H7 (cell line): ENCODE measurements around the gene CDK1. TPM values are rescaled to one million over a fixed set of nuclear protein-coding genes. Genes with fewer than 3 reads are reported as not detected.
"Not testable (repeated sequence)": the region's sequence is repeated elsewhere in the genome, so short reads cannot be mapped to it uniquely, and the experiment has no call there.

Experiments used
- DNase-seq: peaks from one replicate; pipeline ENCODE4 v3.0.0; 2012
- H3K27me3 ChIP-seq: 2 replicates; pipeline ENCODE4 v1.6.0; 2011; ENCODE audit warnings: mild to moderate bottlenecking, low read length; ENCODE audit not compliant: control insufficient read depth, insufficient read depth
- H3K36me3 ChIP-seq: replicated peaks from 2 replicates; pipeline ENCODE4 v1.5.1; 2011; ENCODE audit warnings: low read length; ENCODE audit not compliant: control insufficient read depth, insufficient read depth
- H3K4me3 ChIP-seq: 2 replicates; pipeline ENCODE4 v1.5.1; 2011; ENCODE audit warnings: low read depth, mild to moderate bottlenecking, control low read depth, low read length, moderate library complexity; ENCODE audit not compliant: insufficient read depth
- total RNA-seq: library from RNA; depleted of rRNA; stranded (reverse); fragments of >200 nt; shearing (Covaris generic); gene quantifications from 2 replicates; pipeline ENCODE4 v1.2.3, GENCODE V29; 2014

CDK1 gene
- total RNA-seq, 1 experiment from 2014 or later = 187 TPM

DNA sequence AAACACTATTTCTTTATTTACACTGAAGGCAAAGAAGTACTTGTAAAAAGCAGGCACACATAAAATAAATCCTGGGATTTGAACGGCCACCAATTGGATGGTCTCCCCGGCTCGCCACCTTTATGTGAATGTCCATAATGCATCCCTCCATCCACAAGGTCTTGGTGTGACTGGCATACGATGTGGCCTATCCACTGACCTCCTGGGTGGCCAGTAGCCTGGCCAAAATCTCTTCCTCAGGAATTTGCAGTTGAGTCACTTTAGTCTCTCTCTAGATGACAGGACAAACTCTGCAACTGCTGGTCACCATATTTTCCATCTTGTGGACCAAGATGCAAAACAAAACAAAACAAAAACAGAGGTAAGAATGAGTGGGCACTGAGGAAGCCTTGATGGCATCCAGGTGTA, 39.1 kb downstream of the CDK1 start:
- H3K4me3 ChIP-seq = no peak overlapping the region
- no peaks in the 10 kb centered on the region for H3K36me3 ChIP-seq
- no peaks in the 10 kb centered on the region for H3K27me3 ChIP-seq
- no peak for DNase-seq

GRCh38 chr10:60818134-60818770, 40.0 kb downstream of the CDK1 start:
- no peaks in the 10 kb centered on the region for H3K27me3 ChIP-seq
- no peak overlapping the region for H3K4me3 ChIP-seq
- DNase-seq = no peak
- H3K36me3 ChIP-seq = no peaks in the 10 kb centered on the region

DNA sequence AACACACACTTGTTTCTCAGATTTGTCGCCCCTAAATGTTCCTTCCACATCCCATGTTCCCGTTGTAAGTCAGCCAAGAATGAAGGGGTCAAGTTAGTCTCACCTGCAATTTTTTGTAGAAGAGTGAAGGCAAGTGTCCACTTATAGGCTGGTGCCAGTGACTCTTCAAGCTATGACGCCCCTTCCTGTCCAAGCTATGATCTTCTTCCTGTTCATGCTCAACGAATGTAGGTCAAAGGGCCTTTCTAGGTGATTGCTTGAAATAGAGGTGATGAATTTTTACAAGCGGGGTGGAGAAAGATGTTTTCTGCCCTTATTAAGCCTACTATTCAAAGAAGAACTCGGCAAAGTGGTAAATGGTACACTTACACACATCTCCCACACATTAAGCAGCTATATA, 41.0 kb downstream of the CDK1 start:
- DNase-seq = no peak
- Histone ChIP-seq H3K4me3 (no peak overlapping the region), H3K36me3 (no peaks in the 10 kb centered on the region), H3K27me3 (no peaks in the 10 kb centered on the region)

DNA sequence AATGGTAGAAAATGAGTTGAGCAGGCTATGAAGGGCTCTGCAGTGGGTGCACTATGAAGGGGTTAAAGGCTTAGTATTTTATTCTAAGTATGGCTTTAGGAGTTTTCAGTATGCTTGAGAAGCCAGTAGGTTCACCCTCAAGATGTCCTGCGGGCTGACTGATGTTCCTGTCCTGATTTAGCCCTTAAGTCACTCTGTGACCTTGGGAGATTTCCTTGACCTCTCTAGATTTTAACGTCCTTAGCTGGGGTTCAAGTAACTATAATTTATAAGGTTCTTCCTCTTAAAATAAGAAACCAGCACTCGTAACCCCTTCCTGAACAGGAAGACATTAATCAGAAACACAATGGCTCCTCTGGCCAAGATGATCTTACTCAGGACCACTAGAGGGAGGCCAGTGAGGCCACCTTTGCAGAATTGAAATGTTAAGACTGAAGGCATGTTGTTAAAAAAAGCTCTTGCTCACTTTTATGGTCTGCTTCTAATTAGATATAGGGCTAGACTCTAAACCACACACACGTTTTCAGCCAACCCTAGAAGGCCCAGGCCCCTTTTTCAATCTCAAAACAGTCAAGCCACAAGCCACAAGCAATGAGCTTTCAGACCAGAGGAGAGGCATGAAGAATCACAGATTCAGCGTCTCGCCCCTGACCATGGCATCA, 41.9 kb downstream of the CDK1 start:
- H3K4me3 ChIP-seq = no peak overlapping the region
- no peaks in the 10 kb centered on the region for H3K36me3 ChIP-seq
- no peaks in the 10 kb centered on the region for H3K27me3 ChIP-seq
- DNase-seq = no peak

DNA sequence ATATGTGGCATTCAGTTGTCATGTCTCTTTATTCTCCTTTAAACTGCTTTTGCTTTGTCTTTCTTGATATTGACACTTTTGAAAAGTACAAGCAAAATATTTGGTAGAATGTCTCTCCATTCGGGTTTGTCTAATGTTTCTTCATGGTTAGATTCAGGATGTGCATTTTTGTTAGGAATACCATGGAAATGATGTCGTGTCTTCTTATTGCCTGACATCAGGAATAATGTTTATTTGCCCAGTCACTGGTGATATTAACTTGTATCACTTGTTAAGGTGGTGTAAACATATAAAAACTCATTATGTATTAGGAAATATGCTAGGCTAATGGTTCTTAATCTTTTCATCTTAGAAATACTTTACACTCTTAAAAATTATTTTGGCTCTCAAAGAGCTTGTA, 43.4 kb downstream of the CDK1 start:
- Histone ChIP-seq H3K36me3 (no peaks in the 10 kb centered on the region), H3K27me3 (no peaks in the 10 kb centered on the region), H3K4me3 (no peak overlapping the region)
- no peak for DNase-seq

DNA sequence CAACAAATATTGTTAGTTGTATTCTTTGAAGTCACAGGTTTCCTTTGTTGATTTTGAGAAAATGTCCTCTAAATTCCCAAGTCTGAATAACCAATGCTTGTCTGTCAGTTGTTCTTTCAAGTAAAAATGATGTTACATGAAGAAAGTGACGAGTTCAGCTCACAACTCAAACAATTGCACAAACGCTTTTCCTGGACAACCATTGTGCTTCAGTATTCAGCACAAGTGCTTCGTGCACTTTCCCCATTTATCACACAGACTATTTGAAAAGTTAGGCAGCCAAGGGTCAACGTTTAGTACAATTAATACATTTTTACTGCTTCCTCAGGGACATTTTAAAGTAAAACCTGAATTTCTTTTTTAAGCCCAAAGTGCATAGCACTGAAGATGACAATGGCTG, 44.5 kb downstream of the CDK1 start:
- H3K4me3 ChIP-seq = no peak overlapping the region
- DNase-seq = no peak
- no peaks in the 10 kb centered on the region for H3K36me3 ChIP-seq
- no peaks in the 10 kb centered on the region for H3K27me3 ChIP-seq

DNA sequence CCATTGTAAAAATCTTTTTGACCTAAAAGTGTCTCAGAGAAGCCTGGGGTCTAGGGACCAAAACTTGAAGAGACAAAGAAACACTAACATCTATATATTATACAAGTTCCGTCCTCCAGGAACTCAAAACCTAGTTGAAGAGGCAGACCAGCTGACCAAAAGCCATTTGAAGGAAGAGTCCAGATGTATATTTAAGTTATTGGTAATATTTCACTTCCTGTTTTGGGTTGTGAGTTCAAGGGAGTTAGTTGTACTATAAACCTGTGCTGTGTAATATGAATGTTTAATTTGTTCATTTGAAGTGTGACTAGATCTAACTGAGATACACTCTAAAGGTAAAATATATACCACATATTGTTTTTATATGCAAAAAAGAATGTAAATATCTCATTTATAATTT, 45.0 kb downstream of the CDK1 start:
- no peaks in the 10 kb centered on the region for H3K36me3 ChIP-seq
- no peak overlapping the region for H3K4me3 ChIP-seq
- no peak for DNase-seq
- no peaks in the 10 kb centered on the region for H3K27me3 ChIP-seq

DNA sequence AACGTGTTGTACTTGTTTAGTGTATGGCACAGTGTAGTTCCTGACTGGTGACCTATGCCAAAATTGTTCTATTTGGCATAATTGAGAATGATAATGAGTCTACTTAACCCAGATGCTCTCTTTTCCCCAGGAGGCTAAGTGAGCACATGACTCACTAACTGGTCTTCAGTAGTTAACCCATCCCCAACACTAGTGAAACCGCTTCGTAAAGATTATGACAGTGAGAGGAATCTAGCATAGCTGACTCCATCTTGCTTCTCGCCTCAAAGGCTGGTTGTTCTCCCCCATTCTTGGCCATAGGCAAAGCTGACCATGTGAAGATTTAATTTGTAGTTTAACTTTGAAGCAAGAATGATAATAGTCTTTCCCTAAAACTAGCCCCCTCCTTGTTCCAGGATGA, 47.2 kb downstream of the CDK1 start:
- DNase-seq = no peak
- Histone ChIP-seq H3K4me3 (no peak overlapping the region), H3K27me3 (no peaks in the 10 kb centered on the region), H3K36me3 (no peaks in the 10 kb centered on the region)

GRCh38 chr10:60827791-60828488, 49.7 kb downstream of the CDK1 start:
- no peaks in the 10 kb centered on the region for H3K27me3 ChIP-seq
- H3K4me3 ChIP-seq = no peak overlapping the region
- no peak for DNase-seq
- no peaks in the 10 kb centered on the region for H3K36me3 ChIP-seq

DNA sequence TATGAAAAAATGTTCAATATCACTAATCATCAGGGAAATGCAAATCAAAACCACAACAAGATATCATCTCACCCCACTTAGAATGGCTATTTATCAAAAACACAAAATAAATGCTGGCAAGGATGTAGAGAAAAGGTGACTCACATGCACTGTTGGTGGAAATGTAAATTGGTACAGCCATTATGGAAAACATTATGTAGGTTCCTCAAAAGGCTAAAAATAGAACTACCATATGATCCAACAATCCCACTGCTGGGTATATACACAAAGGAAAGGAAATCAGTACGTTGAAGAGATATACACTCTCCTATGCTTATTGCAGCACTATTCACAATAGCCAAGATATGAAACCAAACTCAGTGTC, 50.2 kb downstream of the CDK1 start:
- Histone ChIP-seq H3K4me3 (no peak overlapping the region), H3K36me3 (no peaks in the 10 kb centered on the region)
- DNase-seq = no peak

DNA sequence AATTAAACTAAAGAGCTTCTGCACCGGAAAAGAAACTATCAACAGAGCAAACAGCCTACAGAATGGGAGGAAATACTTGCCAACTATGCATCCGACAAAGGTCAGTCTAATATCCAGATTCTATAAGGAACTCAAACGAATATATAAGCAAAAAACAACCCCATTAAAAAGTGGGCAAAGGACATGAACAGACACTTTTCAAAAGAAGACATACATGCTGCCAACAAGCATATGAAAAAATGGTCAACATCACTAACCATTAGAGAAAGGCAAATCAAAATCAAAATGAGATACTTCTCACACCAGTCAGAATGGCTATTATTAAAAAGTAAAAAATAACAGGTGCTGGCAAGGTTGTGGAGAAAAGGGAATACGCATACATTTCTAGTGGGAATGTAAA, 53.9 kb downstream of the CDK1 start:
- not testable (repeated sequence) for DNase-seq, H3K27me3 ChIP-seq, H3K36me3 ChIP-seq, H3K4me3 ChIP-seq

More for the DNA sequence above, 50.2 kb downstream of the CDK1 start:
- no peaks in the 10 kb centered on the region for H3K27me3 ChIP-seq

DNA sequence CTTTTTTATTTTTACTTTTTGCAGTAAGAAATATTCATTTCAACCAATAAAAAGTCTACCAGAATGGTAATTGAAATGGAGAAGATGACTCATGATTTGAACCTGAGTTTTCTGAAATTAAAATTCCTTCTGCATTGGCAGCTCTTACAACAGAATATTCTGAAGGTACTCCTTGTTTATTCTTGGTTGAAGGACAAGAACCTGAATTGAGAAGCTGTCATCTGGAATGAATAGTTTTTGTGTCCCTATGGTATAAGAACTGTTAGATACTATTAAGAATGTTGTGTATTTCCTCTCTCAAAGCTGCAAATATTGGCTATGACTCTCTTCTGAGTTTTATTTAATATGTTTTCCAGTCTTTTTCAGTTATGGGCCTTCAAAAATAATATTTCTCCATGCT, 56.1 kb downstream of the CDK1 start:
- no peak overlapping the region for H3K4me3 ChIP-seq
- no peaks in the 10 kb centered on the region for H3K27me3 ChIP-seq
- no peaks in the 10 kb centered on the region for H3K36me3 ChIP-seq
- DNase-seq = no peak

- no peak overlapping the region for H3K4me3 ChIP-seq
- no peak for DNase-seq
- H3K36me3 ChIP-seq = no peaks in the 10 kb centered on the region
- no peaks in the 10 kb centered on the region for H3K27me3 ChIP-seq
Measured at GRCh38 chr10:60835049-60835448, 56.8 kb downstream of the CDK1 start.

DNA sequence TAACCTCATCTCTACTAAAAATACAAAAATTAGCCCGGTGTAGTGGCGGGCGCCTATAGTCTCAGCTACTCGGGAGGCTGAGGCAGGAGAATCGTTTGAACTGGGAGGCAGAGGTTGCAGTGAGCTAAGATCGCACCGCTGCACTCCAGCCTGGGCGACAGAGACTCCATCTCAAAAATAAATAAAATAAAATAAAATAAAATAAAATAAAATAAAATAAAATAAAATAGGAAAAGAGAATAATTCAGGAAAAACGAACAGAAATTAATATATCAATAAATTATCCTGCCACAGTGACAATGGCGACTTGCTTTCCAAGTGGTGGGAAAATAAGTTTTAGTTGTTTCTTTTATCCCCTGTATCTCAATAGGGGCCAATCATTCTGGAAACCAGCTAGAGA, 62.9 kb downstream of the CDK1 start:
- H3K4me3 ChIP-seq, H3K36me3 ChIP-seq, DNase-seq, H3K27me3 ChIP-seq: not testable (repeated sequence)

DNA sequence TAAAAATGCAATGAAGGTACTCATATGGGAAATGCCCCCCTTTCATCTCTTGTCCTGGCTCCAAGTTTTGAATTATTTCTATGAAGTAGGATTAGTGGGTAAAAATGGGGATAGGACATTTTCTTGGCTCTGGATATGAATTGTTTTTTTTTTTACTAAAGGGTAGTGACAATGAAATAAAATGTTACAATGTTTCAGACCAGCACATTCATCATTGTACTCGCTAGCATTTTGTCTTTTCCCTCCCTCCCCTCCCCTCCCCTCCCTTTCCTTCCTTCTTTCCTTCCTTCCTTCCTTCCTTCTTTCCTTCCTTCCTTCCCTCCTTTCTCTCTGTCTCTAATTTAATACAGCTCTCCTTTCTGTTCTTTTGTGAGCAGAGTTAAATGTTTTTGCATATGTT, 64.4 kb downstream of the CDK1 start:
- DNase-seq = no peak
- H3K27me3 ChIP-seq = no peaks in the 10 kb centered on the region
- no peaks in the 10 kb centered on the region for H3K36me3 ChIP-seq
- H3K4me3 ChIP-seq = no peak overlapping the region
